ENCODE results near the gene TEC.
"Not testable (repeated sequence)": the region's sequence is repeated elsewhere in the genome, so short reads cannot be mapped to it uniquely, and the experiment has no call there.

TEC gene

DNA sequence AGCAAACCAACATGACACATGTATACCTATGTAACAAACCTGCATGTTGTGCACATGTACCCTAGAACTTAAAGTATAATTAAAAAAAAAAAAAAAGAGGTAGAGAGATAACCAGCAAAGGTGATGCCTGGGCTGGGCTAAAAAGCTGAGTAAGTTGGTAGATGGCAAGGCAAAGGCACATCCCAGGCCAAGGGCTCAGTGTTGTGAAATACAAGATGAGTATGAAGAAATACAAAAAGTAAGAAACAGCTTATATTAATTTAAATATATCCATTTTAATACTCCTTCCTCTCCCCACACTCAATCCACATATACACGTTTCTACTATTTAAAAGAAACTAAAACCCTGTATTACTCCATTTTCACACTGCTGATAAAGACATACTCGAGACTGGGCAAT lies 25.8 kb downstream of the TEC start:
- no peak for FAIRE-seq
- no peak for DNase-seq (ENCODE audit: insufficient read length, low spot score)

DNA sequence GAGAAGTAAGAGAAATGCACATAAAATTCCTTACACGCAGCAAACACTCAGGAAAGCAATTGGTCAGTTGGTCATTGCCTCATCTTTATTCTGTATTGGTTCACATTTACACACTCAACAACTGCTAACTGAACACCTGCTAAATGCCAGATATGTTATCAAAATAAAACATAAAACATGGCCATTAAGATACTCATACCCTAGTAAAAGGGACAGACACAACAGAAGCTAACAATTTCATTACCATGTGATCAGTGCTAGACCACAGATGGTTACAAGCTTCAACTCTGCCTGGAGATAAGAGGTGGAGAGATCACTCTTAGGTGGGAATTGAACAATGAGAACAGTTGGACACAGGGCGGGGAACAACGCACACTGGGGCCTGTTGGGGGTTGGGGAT lies 26.2 kb downstream of the TEC start:
- DNase-seq (ENCODE audit: insufficient read length, low spot score) (no peak), FAIRE-seq (no peak)

DNA sequence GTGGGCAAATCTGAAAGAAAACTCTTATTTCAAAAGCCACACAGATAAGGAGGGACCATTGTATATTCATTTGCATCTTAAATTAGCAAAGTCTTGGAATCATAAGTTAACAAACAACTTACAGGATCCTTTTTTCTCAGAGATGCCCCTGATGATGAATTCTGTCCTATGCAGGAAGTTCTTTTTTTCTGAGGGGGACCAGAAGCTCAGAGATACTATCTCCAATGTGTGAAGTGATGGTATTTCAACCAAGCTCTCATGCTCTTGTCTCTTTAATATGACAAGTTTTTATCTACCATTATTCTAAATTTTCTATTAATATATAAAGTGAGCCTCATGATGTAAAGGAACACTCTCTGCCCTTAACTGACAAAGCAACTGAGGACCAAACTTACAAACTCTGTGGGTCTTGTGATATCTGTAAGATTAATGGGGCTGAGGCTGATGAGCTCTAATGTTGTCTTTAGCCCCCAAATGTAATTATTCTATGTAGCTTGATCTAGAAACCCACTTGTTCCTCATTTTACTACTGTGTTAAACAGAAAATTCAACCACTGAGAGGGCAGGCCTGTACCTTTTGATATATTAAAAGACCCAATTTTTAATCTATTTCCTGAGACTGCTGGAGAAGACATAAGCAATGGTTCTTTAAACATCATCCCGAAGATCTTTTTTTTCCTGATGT lies 27.0 kb downstream of the TEC start:
- no peak for DNase-seq (ENCODE audit: insufficient read length, low spot score)
- FAIRE-seq = no peak

DNA sequence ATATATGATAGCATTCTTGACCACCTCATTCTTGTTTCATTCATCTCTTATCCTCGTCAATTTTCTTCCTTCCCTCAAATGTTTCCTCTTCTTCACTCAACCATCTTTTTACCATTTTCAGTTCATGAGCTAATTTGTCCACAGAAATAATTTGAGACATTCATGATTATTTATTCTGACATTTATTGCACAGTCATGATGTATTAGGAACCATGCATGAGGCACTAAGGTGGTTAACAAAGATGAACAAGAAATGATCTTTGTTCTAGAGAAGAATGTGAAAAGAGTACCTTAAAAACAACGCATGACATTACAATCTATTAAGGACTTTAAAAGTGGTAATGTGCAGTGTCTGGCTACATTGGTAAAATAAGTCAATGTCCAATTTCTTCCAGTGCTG lies 27.9 kb downstream of the TEC start:
- DNase-seq (ENCODE audit: insufficient read length, low spot score) = no peak
- no peak for FAIRE-seq

DNA sequence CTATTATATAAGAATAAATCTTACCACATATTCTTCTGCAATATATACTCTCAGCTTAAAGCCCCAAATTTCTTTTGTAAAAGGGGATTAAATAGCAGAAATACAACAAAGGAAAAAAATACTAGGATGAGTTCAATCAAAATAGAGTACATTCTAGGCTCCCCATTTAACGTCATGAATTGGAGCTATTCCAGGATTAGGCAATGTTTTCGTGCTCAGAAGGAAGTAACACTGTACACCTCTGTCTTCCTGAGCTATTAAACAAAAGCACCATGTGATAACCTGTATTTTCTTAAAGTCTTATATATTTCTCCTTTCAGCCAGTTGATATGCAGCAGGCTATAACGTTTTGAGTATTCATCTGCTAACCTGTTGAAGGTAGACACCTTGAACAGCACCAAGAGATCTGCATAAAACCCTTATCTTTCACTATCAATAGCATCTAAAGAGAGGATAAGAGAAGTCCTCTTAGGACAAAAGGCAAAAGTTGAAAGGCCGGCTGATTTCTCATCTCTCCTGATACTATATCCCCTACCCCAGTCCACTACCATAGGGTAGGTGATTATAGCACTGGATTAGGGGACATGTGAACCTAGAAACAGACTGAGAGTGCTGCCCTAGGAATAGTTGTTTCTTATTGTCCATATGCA lies 31.5 kb downstream of the TEC start:
- DNase-seq (ENCODE audit: insufficient read length, low spot score) (no peak), FAIRE-seq (peak; percentile 33)

DNA sequence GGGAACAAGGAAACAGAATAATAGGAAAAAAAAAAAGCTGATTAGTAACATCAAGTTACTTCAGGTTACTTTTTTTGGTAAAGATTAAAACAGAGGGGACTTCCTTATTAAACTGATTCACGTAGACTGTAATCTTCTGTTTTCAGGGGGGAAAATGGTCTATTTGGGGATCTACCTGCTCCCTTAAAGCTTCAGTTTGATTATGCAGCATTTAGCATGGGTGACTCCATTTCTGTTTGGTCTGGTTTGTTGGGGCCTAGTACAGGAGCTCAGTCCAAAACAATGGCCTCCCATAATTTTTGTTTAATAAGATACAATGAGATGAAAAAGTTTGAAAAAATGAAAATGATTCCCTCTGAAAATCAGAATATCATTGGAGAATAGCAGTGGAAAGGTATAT lies 34.6 kb downstream of the TEC start:
- FAIRE-seq (peak; percentile 14), DNase-seq (ENCODE audit: insufficient read length, low spot score) (no peak)

DNA sequence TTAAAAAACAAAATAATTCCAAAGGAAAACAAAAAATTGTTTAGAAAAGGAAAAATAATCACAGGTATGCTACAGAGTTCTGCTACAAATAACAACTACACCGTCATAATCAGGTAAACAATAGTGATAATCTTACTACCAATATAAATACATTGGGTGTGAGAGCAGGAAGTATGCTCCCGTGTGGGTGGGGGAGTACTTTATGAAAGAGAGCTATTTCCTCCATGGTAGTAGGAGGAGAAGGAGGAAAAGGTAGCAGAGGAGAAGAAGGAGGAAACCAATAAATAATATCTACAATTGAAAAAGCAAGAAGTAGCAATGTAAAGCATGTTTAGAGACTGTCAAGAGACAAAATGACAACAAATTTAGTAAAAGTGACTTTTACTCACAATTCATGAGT lies 35.1 kb downstream of the TEC start:
- FAIRE-seq (peak; percentile 75), DNase-seq (ENCODE audit: insufficient read length, low spot score) (no peak)

DNA sequence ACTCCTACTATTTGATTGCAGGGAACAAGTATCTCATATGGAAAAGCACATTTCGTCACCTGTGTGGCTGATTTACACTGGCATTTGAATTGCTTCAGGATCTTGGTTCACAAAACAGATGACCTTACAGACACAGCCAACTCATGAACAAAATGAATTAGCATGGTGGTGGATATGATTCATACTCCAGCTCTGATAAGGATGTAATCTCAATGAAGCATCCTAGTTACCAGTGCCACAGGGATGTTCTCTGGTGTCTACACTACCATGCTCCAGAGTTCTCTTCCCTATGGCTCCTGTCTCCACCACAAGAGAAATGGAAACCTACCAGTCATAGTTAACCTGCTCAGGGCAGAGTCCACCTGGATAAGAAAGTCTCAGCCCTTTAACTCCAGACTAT lies 40.7 kb downstream of the TEC start:
- FAIRE-seq (peak; percentile 31), DNase-seq (ENCODE audit: insufficient read length, low spot score) (no peak)

DNA sequence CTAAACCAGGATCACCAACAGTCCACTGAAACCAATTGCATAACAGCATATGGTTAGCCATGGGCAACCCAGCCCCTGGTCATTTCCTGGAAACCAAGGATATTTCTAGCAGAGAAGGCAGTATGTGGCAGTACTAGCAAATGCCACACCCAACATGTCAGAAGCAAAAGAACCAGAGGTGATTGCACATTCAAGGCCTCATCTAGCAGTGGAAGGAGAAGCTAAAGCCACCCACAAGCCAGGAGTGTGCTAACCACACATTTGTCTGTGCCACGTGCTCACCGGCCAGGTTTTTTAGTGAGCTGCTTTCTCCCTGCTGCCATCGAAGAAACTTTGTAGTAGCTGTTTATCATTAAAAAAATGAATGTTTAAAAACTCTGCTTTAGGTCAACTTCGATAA lies 42.0 kb downstream of the TEC start:
- DNase-seq (ENCODE audit: insufficient read length, low spot score) (no peak), FAIRE-seq (no peak)

DNA sequence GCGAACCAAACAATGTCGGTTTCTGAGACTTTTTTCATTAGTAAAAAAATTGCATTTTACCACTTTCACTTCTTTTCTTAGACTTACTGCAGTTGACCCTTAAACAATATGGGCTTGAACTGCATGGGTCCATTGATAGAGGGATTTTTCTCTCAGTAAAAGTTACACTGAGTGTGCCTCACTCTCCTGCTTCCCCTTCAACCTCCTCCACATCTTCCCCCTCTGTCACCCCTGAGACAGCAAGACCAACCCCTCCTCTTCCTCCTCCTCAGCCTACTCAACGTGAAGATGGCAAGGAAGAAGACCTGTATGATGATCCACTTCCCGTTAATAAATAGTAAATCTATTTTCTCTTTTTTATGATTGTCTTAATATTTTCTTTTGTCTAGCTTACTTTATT lies 43.4 kb downstream of the TEC start:
- DNase-seq (ENCODE audit: insufficient read length, low spot score) (no peak), FAIRE-seq (no peak)

DNA sequence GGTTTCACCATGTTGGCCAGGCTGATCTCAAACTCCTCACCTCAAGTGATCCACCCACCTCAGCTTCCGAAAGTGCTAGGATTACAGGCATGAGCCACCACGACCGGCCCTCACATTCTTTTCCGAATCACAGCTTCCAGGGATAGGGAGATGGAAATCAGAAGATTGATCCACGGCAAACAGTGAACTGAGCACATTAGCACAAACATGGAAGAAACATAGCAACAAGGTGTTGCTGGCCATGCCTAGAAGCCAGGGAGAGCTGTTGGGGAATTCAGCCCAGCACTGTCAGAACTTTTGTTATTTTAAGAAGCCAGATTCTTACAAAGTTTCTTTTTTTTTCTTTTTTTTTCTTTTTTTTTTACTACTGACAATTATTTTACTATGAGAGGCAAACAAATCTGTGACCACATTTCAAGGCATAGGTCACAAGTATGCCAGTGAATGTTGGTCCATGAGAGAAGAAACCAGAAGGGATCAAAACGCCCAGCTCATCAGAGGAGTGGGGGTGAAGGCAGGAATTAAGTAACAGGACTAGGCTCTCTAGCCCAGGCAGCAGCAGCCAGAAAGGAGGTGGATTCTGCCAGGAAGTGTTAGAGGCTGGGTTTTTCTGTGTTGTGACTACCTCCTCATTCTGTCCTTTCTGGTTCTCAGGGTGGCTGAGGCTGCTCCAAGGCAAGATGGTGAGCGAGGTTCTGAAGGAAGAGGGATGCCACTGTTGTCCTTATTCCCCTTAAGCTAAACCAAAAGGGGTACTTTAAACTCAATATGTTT lies 44.1 kb downstream of the TEC start:
- DNase-seq (ENCODE audit: insufficient read length, low spot score) (no peak), FAIRE-seq (peak; percentile 40)

DNA sequence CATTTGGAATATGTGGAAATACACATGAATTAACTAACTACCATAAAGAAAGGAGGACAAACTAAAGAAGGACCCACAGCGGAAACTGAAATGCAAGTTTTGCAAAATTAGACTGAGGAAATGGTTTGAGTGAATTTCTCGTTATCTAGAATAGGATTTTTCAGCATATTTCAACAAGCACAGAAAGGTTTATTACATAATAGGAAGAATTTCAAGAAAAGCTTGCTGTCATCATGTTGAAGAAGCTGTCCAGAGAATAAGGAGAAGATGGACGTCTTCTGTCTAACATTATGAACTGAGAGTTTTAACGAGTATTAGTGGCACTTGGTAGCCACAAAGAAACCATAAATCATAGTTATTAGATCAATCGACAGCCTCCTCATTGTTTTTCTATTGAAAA lies 45.0 kb downstream of the TEC start:
- DNase-seq (ENCODE audit: insufficient read length, low spot score) (no peak), FAIRE-seq (no peak)

DNA sequence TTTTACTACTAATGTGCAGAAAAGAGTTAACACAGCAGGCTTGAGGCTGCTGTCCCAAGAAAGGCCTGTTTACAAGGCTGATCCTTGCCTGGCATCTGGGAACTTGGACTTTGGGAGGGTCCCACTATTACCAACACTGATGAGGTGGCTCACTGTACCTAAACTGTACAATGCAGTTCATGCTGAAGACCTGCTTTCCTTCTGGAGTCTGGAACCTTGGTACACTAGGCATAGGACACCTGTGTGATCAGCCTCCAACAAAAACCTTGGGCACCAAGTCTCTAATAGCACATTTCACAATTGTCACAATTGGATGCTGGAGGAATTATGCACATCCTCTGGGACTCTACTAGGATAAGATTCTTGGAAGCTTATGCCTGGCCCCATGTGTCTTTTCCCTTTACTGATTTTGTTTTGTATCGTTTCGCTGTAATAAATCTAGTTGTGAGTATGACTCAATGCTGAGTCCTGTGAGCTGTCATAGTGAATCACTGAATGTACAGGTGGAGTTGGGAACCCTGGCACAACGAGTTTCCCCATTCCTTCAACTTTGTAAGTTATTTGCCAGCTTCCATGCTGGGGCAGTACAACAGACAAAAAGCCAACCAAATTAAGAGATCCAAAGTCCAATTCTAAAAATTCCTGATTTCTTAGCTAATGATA lies 45.9 kb downstream of the TEC start:
- FAIRE-seq (peak; percentile 11), DNase-seq (ENCODE audit: insufficient read length, low spot score) (no peak)

DNA sequence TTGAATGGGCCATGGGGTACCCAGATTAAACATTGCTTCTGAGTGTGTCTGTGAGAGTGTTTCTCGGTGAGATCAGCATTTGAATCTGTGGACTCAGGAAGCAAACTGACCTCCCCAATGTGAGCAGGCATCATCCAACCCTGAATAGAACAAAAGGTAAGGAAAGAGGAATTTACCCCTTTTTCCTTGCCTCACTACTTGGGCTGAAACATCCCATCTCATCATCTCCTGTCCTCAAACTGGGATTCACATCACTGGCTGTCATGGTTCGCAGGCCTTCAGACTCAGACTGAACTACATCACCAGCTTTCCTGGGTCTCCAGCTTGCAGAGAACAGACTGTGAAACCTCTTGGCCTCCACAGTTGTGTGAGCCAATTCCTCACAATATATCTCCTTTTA lies 47.1 kb downstream of the TEC start:
- DNase-seq (ENCODE audit: insufficient read length, low spot score) (no peak), FAIRE-seq (no peak)

DNA sequence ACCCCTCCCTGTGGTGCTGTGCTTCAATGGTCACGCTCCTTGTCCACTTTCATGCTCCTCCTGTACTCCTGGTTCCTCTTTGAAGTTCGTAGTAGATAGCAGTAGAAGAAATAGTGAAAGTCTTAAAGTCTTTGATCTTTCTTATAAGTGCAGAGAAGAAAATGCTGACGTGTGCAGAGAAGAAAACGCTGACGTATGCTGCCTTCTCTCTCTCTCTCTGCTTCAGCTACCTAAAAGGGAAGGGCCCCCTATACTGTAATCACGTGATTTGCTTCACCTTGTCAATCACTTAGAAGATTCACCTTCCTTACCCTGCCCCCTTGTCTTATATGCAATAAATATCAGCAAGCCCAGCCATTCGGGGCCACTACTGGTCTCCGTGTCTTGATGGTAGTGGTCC lies 50.2 kb downstream of the TEC start:
- DNase-seq (ENCODE audit: insufficient read length, low spot score); FAIRE-seq: not testable (repeated sequence)

DNA sequence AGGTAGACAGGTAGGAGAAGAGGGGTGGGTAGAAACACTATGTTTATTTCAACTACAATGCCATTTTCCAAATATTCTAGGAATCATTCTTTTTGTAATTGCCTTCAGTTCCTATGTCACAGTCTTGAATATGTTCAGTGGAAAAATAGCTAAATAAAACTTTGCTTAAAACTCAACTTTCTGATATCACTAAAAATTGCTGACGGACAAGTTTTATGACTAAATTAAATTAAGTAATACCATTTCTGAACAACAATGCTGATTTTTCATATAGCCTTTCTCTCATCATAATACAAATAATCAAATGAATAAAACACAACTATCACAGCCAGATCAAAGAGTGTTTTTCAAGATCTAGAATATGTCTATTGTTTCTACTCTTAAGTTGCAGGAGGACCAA lies 53.1 kb downstream of the TEC start:
- FAIRE-seq = no peak
- no peak for DNase-seq (ENCODE audit: insufficient read length, low spot score)

DNA sequence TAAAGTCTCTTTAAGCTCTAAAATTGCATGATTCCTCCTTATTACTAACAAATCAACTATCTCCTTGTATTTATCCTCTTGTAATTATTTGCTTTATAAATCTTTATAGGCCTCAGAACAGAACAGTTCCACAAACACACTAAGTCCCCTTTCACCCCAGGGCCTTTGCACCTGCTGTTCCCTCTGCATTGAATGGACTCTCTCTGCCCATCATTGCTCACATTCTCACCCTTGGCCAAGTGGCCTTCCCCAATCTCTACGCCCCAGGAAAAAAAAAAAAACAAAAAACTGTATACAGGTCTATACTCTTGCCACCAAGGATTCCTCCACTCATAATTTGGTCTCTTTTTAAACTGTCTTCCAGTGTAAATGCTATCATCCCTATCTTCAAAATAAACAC lies 53.7 kb downstream of the TEC start:
- no peak for FAIRE-seq

DNA sequence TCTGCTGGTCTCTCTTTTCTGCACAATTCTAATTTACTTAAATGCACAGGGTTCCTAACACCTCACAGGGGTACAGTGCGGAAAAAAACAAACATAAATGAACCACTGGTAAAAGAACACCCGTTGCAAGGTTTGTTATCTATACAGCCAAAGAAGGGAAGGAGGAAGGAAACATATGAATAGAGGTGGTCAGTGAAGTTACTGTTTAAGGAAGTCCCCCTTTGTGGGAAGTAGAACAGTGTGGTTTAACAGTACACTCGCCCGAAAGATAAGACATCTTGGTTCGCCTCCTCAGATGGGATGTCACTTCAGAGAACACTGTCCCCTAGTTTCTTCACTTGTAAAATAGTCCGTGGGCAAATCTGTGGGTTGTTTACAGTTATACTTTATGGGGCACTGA lies 57.5 kb downstream of the TEC start:
- DNase-seq (ENCODE audit: insufficient read length, low spot score) = no peak
- FAIRE-seq = peak; percentile 96

More for the DNA sequence above, 53.7 kb downstream of the TEC start:
- DNase-seq (ENCODE audit: insufficient read length, low spot score) = no peak

DNA sequence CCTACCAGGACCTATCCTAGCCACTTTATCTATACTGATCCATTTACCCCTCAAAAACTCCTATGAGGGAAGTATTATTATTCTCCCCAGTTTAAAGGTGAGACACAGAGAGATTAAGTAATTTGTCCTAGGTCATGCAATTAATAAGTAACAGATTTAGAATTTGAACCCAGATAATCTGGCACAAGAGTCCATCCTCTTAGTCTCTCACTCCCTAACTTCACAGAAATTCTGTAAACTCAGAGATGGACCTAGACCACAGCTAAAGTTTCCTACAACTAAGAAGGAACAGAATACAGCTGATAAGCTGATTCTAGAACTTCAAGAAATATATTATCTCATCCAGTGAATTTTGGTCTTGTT lies 58.7 kb downstream of the TEC start:
- DNase-seq (ENCODE audit: insufficient read length, low spot score) = no peak
- no peak for FAIRE-seq

DNA sequence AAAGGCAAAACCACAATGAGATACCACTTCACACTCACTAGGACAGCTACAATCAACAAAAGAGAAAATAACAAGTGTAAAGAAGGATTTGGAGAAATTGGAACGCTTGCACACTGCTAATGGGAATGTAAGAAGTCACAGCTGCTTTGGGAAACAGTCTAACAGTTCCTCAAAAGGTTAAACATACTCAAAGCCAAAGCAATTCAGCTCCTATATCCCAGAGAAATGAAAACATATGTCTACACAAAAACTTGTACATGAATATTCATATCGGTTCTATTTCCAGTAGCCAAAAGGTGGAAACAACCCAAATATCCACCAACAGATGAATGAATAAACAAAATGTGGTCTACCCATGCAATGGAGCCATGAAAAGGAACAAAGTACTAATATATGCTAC lies 64.0 kb downstream of the TEC start:
- peak; percentile 81 for FAIRE-seq

DNA sequence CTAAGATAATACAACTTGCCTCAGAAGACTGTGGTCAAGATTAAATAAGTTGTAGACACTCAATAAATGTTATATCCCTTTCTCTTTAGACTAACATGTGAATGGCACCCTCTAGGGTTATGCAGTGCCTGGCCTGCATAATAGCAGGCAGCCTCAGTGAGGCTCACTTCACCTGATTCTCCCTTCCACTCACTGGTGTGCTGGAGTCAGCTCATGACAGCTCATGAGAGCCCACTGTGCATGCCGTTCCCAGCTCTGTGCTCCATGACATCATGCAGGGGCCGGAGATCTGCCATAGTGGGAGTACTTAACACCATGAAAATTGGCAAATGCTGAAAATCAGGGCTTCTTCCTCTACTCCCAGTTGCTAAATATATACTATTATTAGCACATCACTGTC lies 64.5 kb downstream of the TEC start:
- peak; percentile 76 for FAIRE-seq
- DNase-seq (ENCODE audit: insufficient read length, low spot score) = no peak

More for the DNA sequence above, 64.0 kb downstream of the TEC start:
- no peak for DNase-seq (ENCODE audit: insufficient read length, low spot score)
